ENCODE data around the gene GABRA6. TPM values are rescaled to one million over a fixed set of nuclear protein-coding genes. Genes with fewer than 3 reads are reported as not detected.

Gene GABRA6
- total RNA-seq, 4 donors from 2014 or later, result not detected

DNA sequence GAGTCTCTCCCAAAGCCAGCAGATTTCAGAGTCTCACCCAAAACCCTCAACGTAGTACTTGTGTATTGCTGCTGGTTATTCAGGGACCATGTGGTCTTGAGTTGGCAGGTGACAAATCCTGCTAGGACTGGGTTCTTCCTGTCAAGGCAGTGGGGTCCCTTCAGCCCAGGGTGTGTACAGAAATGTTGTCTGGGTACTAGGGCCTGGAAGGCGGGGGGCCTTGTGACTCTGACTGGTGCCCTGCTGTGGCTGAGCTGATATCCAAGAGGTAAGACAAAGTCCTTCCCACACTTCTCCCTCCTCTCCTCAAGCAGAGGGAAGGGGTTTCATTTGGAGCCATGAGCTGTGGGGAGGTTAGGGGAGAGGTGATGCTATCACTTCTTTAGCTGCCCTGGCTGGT is 58.8 kb downstream of the GABRA6 start:
- DNase-seq (ENCODE audit: low spot score), result no peak
- no peak for ATAC-seq (ENCODE audit: low FRiP score)
- TF ChIP-seq, protein P1, sequence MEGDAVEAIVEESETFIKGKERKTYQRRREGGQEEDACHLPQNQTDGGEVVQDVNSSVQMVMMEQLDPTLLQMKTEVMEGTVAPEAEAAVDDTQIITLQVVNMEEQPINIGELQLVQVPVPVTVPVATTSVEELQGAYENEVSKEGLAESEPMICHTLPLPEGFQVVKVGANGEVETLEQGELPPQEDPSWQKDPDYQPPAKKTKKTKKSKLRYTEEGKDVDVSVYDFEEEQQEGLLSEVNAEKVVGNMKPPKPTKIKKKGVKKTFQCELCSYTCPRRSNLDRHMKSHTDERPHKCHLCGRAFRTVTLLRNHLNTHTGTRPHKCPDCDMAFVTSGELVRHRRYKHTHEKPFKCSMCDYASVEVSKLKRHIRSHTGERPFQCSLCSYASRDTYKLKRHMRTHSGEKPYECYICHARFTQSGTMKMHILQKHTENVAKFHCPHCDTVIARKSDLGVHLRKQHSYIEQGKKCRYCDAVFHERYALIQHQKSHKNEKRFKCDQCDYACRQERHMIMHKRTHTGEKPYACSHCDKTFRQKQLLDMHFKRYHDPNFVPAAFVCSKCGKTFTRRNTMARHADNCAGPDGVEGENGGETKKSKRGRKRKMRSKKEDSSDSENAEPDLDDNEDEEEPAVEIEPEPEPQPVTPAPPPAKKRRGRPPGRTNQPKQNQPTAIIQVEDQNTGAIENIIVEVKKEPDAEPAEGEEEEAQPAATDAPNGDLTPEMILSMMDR (IDR thresholded peaks at IDR 0.05), result no peak

DNA sequence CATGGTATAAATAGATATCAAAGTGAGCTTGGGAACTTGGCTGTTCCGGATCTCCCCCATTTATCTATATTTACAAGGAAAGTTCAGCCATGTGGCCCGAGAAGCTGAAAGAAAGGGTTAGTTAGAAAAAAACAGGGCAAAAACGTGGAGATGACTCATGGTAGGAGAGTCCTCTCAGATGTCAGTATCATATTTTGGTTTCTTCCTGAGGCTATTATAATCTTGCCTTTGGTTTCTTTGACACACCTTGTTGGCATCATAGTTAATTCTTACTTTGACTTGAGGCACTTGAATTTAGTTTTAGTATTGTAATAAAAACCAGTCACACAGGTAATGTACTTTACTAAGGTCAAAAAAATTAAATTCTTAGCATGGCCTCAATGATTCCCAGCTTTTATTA is 59.9 kb downstream of the GABRA6 start:
- TF ChIP-seq, protein P1 (IDR thresholded peaks at IDR 0.05), result no peak
- no peak for ATAC-seq (ENCODE audit: low FRiP score)
- DNase-seq (ENCODE audit: low spot score), result no peak

DNA sequence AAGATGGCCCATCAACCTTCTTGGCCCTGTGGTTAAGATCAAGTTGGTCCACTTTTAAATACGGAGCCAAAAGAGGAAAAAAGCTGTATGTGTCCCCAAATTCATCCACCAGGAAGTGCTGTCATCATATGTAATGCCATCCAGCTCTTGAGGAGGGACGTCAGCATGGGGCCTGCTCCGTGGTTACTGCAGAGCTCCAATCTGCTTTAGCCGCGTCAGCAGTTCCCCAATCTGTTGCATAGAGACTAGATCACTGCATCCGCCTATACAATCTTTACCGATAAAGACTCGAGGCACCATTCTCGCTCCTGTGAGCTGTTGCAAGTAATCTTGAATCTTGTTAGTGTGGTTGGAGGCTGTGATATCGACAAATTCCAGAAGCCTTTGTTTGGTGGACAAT is 65.7 kb downstream of the GABRA6 start:
- no peak for DNase-seq (ENCODE audit: low spot score)
- ATAC-seq (ENCODE audit: low FRiP score), result no peak
- TF ChIP-seq, protein P1 (IDR thresholded peaks at IDR 0.05), result no peak

Other genes with a start within 250 kb of the GABRA6 start
- gene GABRB2, start 139.0 kb upstream of the GABRA6 start, total RNA-seq, result 1 to 10 TPM; 1.9 to 8.0 (median 2.3) TPM
- not detected for gene GABRA1, start 162.4 kb downstream of the GABRA6 start, total RNA-seq